ENCODE results near the gene MORN1. TPM values are rescaled to one million over a fixed set of nuclear protein-coding genes. Genes with fewer than 3 reads are reported as not detected.

MORN1 gene
- total and polyA plus RNA-seq, 2 of the 8 experiments (the other 6 are each of a cell fraction or from before 2014, with no cell fraction given): 5.0 to 9.1 TPM

GRCh38 chr1:2353551-2354438, 37.6 kb downstream of the MORN1 start:
- H3K27ac ChIP-seq (ENCODE audit: low read depth, low read length): no peak overlapping the region
- no peak overlapping the region for H2BK5ac ChIP-seq (ENCODE audit: low read depth, low read length)
- no peak overlapping the region for H3K18ac ChIP-seq (ENCODE audit: extremely low read depth, low read length)
- H3K27me3 ChIP-seq (replicated peaks in 1 of 4; ENCODE audit: control insufficient read depth in 3 of 4, extremely low read depth in 1 of 4, insufficient read depth in 3 of 4, low read length in 3 of 4): no peaks in the 10 kb centered on the region
- FAIRE-seq (no peak), DNase-seq (ENCODE audit: low read depth in 1 of 2, low spot score in 2 of 2) (no peak)
- ChIA-PET POLR2A (ENCODE audit: partially characterized antibody) (no interaction called here), CTCF (ENCODE audit: partially characterized antibody) (interaction anchor here (0.6 to 2.1 kb wide), 3 partner anchors 28 to 1256 kb away, joined by 3 to 8 read pairs (median 5); no protein-coding TSS in a partner anchor)
- no peak overlapping the region for H3K4me3 ChIP-seq (ENCODE audit: extremely low read depth in 1 of 4, insufficient read depth in 2 of 4, low read depth in 3 of 4, low read length in 4 of 4)
- no peak overlapping the region; the same call in 1 of the 2 replicates for H4K8ac ChIP-seq (ENCODE audit: extremely low read depth, insufficient read depth, low read length)
- no peak overlapping the region for H3K4ac ChIP-seq (replicated peaks; ENCODE audit: insufficient read length, low read depth, low read length)
- H2AFZ ChIP-seq (ENCODE audit: low read length): no peak overlapping the region
- H4K91ac ChIP-seq (replicated peaks; ENCODE audit: insufficient read length, low read length): no peak overlapping the region
- no peaks in the 10 kb centered on the region for H3K79me2 ChIP-seq (ENCODE audit: control insufficient read depth in 1 of 2, insufficient read depth in 2 of 2, low read length in 2 of 2)
- H3K9ac ChIP-seq (replicated peaks in 1 of 4; ENCODE audit: extremely low read depth in 1 of 4, low read depth in 3 of 4, low read length in 3 of 4): no peak overlapping the region
- H3K4me1 ChIP-seq (replicated peaks in 1 of 4; ENCODE audit: control insufficient read depth in 3 of 4, insufficient read depth in 4 of 4, low read length in 3 of 4): no peaks in the 10 kb centered on the region; a peak in 1 of 7 replicates
- H3K14ac ChIP-seq (ENCODE audit: insufficient read length): no peak overlapping the region
- H4K5ac ChIP-seq (ENCODE audit: insufficient read length, low read depth, low read length): no peak overlapping the region
- H2BK15ac ChIP-seq (ENCODE audit: low read length): no peak overlapping the region
- 87% methylated on average over 28 of the region's 28 CpGs; no CpG with 5 or more reads in 1 of the 2 experiments for WGBS, 2 experiments (ENCODE audit: extremely low coverage in 1 of 2, insufficient coverage in 1 of 2, insufficient read length in 1 of 2, insufficient replicate concordance in 2 of 2, low coverage in 1 of 2, low lambda C conversion rate in 2 of 2, missing lambda C conversion rate in 1 of 2)
- H2BK12ac ChIP-seq (ENCODE audit: low read depth, low read length): no peak overlapping the region
- no peaks in the 10 kb centered on the region for H3K79me1 ChIP-seq (ENCODE audit: low read depth, low read length)
- H2BK120ac ChIP-seq (replicated peaks; ENCODE audit: low read depth, low read length): no peak overlapping the region
- no peaks in the 10 kb centered on the region for H3K9me3 ChIP-seq (ENCODE audit: insufficient read depth in 2 of 2, low read depth in 1 of 2, low read length in 1 of 2)
- TF ChIP-seq BCL11A (IDR thresholded peaks at IDR 0.05; ENCODE audit: low read depth in 2 of 2, low read length in 2 of 2) (no peak), JUN (IDR thresholded peaks at IDR 0.05; ENCODE audit: low read depth, low read length) (no peak), CHD2 (IDR thresholded peaks at IDR 0.05; ENCODE audit: low read length) (no peak), SIX5 (IDR thresholded peaks at IDR 0.05; ENCODE audit: low read depth, low read length) (no peak), GABPA (IDR thresholded peaks at IDR 0.05; ENCODE audit: borderline replicate concordance, insufficient read depth, low read length) (no peak), TAF1 (IDR thresholded peaks at IDR 0.05; ENCODE audit: low read depth, low read length) (no peak)
- H3K56ac ChIP-seq (replicated peaks; ENCODE audit: insufficient read length, low read depth, low read length): no peak overlapping the region
- H3K23me2 ChIP-seq (ENCODE audit: low read depth, low read length): no peaks in the 10 kb centered on the region
- no peaks in the 10 kb centered on the region for H4K20me1 ChIP-seq (replicated peaks in 1 of 2; ENCODE audit: control insufficient read depth in 1 of 2, insufficient read depth in 2 of 2, low read length in 2 of 2)
- H3K4me2 ChIP-seq (ENCODE audit: insufficient read depth in 1 of 2, low read depth in 2 of 2, low read length in 2 of 2): no peak overlapping the region
- H2BK20ac ChIP-seq (ENCODE audit: low read length): no peak overlapping the region
- no peaks in the 10 kb centered on the region for H3K36me3 ChIP-seq (ENCODE audit: control insufficient read depth in 2 of 4, insufficient read depth in 4 of 4, low read length in 3 of 4)
- H3K23ac ChIP-seq (ENCODE audit: insufficient read length): no peak overlapping the region
- H2AK5ac ChIP-seq (ENCODE audit: low read depth, low read length): no peak overlapping the region

Measured in H1 (cell line).